WTC11 (cell line): ENCODE results near the gene HOXB13. TPM values are rescaled to one million over a fixed set of nuclear protein-coding genes. Genes with fewer than 3 reads are reported as not detected.

Experiments used
- ATAC-seq: fragments of 200-7000 bp; cut with Tn5 transposase; 2 replicates; pipeline ENCODE4 v1.10.0; 2021; ENCODE audit warnings: mild to moderate bottlenecking, moderate library complexity
- CTCF ChIA-PET: fragments of 300-600 bp; sonication (Branson Sonifier 250); formaldehyde crosslinking; loops from one replicate; lab custom pipeline; 2021; ENCODE audit warnings: antibody characterized with exemption; lab: Charles Lee
- POLR2A ChIA-PET: fragments of 350-600 bp; sonication (Branson Sonifier 250); formaldehyde crosslinking; loops from one replicate; lab custom pipeline; 2021; ENCODE audit warnings: antibody characterized with exemption; lab: Charles Lee
- DNase-seq: peaks from one replicate; pipeline ENCODE4 v3.0.0; 2021; ENCODE audit warnings: low spot score
- H3K27ac Mint-ChIP-seq: 2 replicates; pipeline ENCODE4 v1.8.0; 2021; ENCODE audit warnings: mixed read lengths
- H3K27me3 Mint-ChIP-seq: 2 replicates; pipeline ENCODE4 v1.8.0; 2021; ENCODE audit warnings: low read depth, mild to moderate bottlenecking, moderate library complexity, mixed read lengths
- H3K36me3 Mint-ChIP-seq: 2 replicates; pipeline ENCODE4 v1.8.0; 2021; ENCODE audit warnings: mixed read lengths
- H3K4me1 Mint-ChIP-seq: 2 replicates; pipeline ENCODE4 v1.8.0; 2022; ENCODE audit warnings: mixed read lengths
- H3K4me3 Mint-ChIP-seq: 2 replicates; pipeline ENCODE4 v1.8.0; 2021; ENCODE audit warnings: mild to moderate bottlenecking, moderate library complexity, mixed read lengths
- H3K9me3 Mint-ChIP-seq: 2 replicates; pipeline ENCODE4 v1.8.0; 2021; ENCODE audit warnings: mixed read lengths
- AR ChIP-seq: fragments of 250-450 bp; sonication (Bioruptor Pico); IDR thresholded peaks from 2 replicates; pipeline ENCODE4 v1.9.0; 2021; ENCODE audit warnings: mild to moderate bottlenecking
- ATF2 ChIP-seq: sonication (generic); formaldehyde crosslinking; IDR thresholded peaks from 2 replicates; pipeline ENCODE4 v1.8.1; 2022; ENCODE audit warnings: low read depth, missing genetic modification reagents, borderline replicate concordance
- ATF3 ChIP-seq: sonication (generic); formaldehyde crosslinking; conservative IDR thresholded peaks from 2 replicates; pipeline ENCODE4 v1.8.1; 2022; ENCODE audit warnings: mild to moderate bottlenecking, missing genetic modification reagents
- ESRRA ChIP-seq: sonication (generic); formaldehyde crosslinking; IDR thresholded peaks from 2 replicates; pipeline ENCODE4 v1.8.1; 2022; ENCODE audit warnings: mild to moderate bottlenecking, missing genetic modification reagents, borderline replicate concordance
- HMGXB4 ChIP-seq: sonication (generic); formaldehyde crosslinking; IDR thresholded peaks from 2 replicates; pipeline ENCODE4 v1.8.1; 2023; ENCODE audit warnings: mild to moderate bottlenecking, moderate library complexity, missing genetic modification reagents
- IRF1 ChIP-seq: sonication (generic); formaldehyde crosslinking; IDR thresholded peaks from 2 replicates; pipeline ENCODE4 v1.8.0; 2023; ENCODE audit warnings: missing genetic modification reagents
- MXD4 ChIP-seq: fragments of 250-450 bp; sonication (Bioruptor Pico); IDR thresholded peaks from 2 replicates; pipeline ENCODE4 v1.8.0; 2021; ENCODE audit warnings: mild to moderate bottlenecking, moderate library complexity, borderline replicate concordance
- NR1H2 ChIP-seq: sonication (generic); formaldehyde crosslinking; IDR thresholded peaks from 2 replicates; pipeline ENCODE4 v1.9.0; 2021; ENCODE audit warnings: mild to moderate bottlenecking, moderate library complexity, missing genetic modification reagents
- PREB ChIP-seq: sonication (generic); formaldehyde crosslinking; IDR thresholded peaks from 2 replicates; pipeline ENCODE4 v1.8.1; 2022; ENCODE audit warnings: mild to moderate bottlenecking, missing genetic modification reagents, moderate library complexity, borderline replicate concordance
- RELA ChIP-seq: sonication (generic); formaldehyde crosslinking; IDR thresholded peaks from 2 replicates; pipeline ENCODE4 v1.8.1; 2022; ENCODE audit warnings: missing genetic modification reagents, mild to moderate bottlenecking, borderline replicate concordance
- TEAD4 ChIP-seq: sonication (generic); formaldehyde crosslinking; IDR thresholded peaks from 2 replicates; pipeline ENCODE4 v1.8.0; 2022; ENCODE audit warnings: mild to moderate bottlenecking, missing genetic modification reagents
- USF1 ChIP-seq: sonication (generic); formaldehyde crosslinking; IDR thresholded peaks from 2 replicates; pipeline ENCODE4 v1.8.0; 2022; ENCODE audit warnings: mild to moderate bottlenecking, missing genetic modification reagents
- ZNF425 ChIP-seq: fragments of 250-450 bp; sonication (Bioruptor Pico); conservative IDR thresholded peaks from 2 replicates; pipeline ENCODE4 v1.9.0; 2021; ENCODE audit warnings: mild to moderate bottlenecking
- ZNF512 ChIP-seq: sonication (generic); formaldehyde crosslinking; IDR thresholded peaks from 2 replicates; pipeline ENCODE4 v1.8.1; 2022; ENCODE audit warnings: missing genetic modification reagents, borderline replicate concordance
- ZNF671 ChIP-seq: fragments of 250-450 bp; sonication (Bioruptor Pico); IDR thresholded peaks from 2 replicates; pipeline ENCODE4 v1.8.0; 2021; ENCODE audit warnings: mild to moderate bottlenecking
- ZSCAN18 ChIP-seq: fragments of 250-450 bp; sonication (Bioruptor Pico); IDR thresholded peaks from 2 replicates; pipeline ENCODE4 v2.1.2; 2022; ENCODE audit warnings: mild to moderate bottlenecking, moderate library complexity
- total RNA-seq: library from RNA; stranded (reverse); gene quantifications from 3 replicates; pipeline ENCODE4 v1.2.3, GENCODE V29; 2021

HOXB13 gene
- total RNA-seq, 1 experiment from 2014 or later, result 2.8 TPM

GRCh38 chr17:48715496-48716399 is 12.8 kb downstream of the HOXB13 start (continued):
- TF ChIP-seq ATF3 (CRISPR knock-in tag), result no peak
- TF ChIP-seq, all 79 proteins: peak for 0

GRCh38 chr17:48711128-48711527 is 17.4 kb downstream of the HOXB13 start:
- CTCF ChIA-PET, result interaction anchor here (0.7 to 6.0 kb wide), 8 partner anchors 9 to 168 kb away, joined by 3 to 41 read pairs (median 6); no protein-coding TSS in a partner anchor
- no peaks in the 10 kb centered on the region for H3K9me3 Mint-ChIP-seq
- TF ChIP-seq ZSCAN18 (CRISPR knock-in tag) (no peak), IRF1 (CRISPR knock-in tag) (no peak), MXD4 (CRISPR knock-in tag) (no peak), USF1 (CRISPR knock-in tag) (no peak), AR (CRISPR knock-in tag) (no peak), ZNF512 (CRISPR knock-in tag) (no peak), ZNF671 (no peak), ATF2 (CRISPR knock-in tag) (no peak), TEAD4 (CRISPR knock-in tag) (no peak), PREB (CRISPR knock-in tag) (no peak), HMGXB4 (no peak), NR1H2 (CRISPR knock-in tag) (no peak), ESRRA (CRISPR knock-in tag) (no peak), ZNF425 (CRISPR knock-in tag) (no peak), RELA (no peak)

More at GRCh38 chr17:48711128-48711527, 17.4 kb downstream of the HOXB13 start:
- DNase-seq (no peak), ATAC-seq (no peak)
- POLR2A ChIA-PET, result interaction anchor here (0.6 kb wide), 1 partner anchor 78 kb away, joined by 3 read pairs; no protein-coding TSS in a partner anchor
- no peak overlapping the region for H3K27ac Mint-ChIP-seq
- no peak overlapping the region for H3K4me3 Mint-ChIP-seq
- no peaks in the 10 kb centered on the region for H3K36me3 Mint-ChIP-seq
- H3K27me3 Mint-ChIP-seq, result peaks cover 78% of the 10 kb centered on the region
- peaks cover 11% of the 10 kb centered on the region for H3K4me1 Mint-ChIP-seq
